ENCODE results near the gene SPACA6.

Gene SPACA6

DNA sequence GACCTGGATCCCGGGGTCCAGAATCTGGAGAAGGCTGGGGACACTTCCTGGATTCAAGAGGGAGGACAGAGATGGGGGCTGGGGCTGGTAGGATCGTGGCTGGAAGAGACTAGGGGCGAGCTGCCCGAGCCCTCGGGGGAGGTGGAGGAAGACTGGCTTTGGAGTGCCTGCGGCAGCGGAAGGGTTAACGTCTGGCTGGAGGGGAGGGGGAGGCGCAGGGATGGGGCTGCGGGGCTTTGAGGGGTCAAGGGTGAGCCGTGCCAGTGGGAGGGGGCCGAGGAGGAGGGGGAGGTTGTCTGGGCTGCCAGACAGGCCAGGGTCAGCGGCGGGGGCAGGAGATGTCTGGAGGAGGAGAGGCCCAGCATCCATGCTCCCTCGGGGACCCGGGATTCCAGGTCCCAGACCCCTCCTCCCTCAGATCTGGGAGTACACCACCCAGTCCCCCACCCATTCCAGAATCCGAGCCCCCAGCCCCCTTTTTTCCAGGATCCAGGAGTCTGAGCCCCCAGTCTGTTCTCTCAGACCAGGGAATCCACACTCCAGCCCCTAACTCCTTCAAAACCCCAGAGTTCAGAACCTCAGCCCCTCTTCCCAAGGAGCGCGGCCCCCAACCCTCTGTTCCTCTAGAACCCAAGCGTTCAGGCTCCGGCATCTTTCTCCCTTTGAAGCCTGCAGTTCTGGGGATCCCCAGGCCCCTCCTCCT lies 3.2 kb upstream of the SPACA6 start:
- no peak for DNase-seq

DNA sequence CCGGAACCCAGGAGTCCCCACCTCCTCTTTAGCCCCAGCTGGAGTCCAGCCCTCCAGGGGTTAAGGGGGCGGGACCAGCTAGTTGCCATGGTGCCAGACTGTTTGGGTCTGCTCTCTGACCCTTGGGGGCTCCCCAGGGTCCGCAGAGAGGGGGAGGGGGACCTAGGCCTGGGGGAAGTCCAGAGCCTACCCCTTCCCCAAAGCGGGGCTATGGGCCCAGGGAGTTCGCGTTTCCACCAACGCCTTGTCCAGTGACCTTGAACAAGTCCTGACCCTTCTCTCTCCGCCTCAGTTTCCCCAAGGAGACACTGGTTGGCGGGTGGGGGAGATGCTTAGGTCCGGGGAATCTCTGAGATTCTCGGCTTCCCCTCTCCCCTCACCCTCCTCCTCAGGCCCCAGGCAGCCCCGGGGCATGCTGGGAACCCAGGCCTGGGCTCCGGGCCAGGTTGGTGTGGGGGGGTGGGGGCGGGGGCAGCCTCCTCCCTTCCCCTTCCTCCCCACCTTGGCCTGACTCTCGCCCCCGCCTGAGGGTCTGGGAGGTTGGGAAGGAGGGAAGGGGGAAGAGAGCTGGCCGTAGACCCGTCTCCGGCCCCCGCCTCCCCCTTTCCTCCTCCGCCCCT lies 2.6 kb upstream of the SPACA6 start:
- DNase-seq = peak; percentile 68

DNA sequence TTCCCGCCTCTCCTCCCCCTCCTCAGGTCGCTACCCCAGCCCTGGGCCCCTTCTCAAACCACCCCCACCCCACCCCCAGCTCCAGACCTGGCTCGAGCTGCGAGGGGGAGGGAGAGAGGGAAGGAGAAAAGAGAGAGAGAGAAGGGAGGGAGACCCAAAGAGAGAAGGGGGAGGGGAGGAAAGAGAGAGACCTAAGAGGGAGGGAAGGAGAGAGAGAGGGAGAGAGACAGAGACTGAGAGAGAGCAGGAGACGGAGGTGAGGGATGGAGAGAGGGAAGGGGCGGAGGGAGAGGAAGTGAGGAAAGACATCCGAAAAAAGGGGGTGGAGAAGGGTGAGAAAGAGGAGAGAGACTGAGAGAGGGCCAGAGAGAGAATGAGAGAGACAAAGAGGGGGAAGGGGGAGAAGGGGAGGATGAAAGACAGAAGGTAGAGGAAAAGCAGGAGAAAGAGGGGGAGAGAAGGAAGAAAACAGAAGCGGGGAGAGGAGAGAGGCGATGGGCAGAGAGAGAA lies 2.0 kb upstream of the SPACA6 start:
- DNase-seq = no peak

DNA sequence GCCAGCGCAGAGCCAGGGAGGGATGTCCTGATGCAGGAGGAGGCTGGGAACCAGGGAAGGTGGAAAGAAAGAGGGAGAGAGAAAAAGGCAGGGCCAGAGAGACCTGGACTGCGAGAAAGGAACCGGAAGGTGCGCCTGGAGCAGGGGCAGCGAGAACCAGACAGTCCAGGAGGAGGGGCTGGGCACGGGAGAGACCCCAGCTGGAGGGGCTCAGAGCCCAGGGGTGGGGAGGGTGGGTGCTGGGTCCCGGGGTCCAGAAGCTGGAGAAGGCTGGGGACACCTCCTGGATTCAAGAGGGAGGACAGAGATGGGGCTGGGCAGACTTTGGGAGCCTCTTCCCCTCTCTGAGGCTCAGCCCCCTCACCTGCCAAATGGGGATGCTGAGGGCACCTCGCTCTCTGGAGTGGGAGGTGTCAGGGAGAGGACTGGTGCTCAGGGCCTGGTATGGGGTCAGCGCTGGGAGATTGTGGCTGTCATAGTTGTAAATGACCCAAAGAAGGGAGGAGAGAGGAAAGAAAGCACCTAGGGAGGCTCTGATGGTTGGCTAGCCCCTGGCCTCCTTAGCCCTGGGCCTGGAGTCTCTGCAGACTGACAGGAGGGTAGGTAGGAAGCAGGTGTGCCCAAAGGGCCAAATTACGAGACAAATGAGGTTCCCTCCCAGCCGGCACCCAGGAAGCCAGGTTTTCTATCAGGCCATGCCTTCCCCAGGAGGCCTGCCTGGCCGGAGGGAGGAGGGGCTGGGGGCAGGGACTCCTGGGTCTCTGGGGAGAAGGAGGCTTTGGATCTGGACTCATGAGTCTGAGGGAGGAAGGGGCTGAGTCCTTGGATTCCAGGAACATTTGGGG lies 1.3 kb upstream of the SPACA6 start:
- DNase-seq = peak; percentile 17

DNA sequence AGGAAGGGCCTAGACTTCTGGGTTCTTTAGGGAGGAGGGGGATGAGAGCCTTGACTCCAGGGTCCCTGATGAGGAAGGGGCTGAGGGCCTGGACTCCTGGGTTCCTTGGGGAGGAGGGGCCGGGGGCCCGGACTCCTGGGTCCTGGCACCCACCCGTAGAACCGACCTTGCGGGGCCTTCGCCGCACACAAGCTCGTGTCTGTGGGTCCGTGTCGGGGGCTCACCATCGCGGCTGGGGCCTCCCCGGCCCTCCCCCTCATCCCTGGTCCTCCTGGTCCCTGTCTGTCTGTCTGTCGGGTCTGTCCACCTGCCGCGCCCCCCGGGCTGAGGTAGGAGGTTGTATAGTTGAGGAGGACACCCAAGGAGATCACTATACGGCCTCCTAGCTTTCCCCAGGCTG lies 662 bp upstream of the SPACA6 start:
- no peak for DNase-seq

DNA sequence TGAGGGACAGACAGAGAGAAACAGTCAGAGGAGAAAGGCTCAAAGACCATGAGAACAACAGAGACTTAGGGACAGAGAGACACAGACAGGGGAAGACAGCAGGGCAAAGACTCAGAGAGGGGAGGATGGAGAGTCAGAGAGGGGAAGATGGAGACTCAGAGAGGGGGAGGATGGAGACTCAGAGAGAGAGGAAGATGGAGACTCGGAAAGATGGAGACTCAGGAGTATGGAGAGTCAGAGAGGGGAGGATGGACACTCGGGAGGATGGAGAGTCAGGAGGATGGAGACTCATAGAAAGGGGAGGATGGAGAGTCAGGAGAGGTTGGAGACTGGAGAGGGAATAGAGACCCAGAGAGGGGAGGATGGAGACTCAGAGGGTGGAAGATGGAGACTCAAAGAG lies 689 bp downstream of the SPACA6 start:
- DNase-seq = no peak

DNA sequence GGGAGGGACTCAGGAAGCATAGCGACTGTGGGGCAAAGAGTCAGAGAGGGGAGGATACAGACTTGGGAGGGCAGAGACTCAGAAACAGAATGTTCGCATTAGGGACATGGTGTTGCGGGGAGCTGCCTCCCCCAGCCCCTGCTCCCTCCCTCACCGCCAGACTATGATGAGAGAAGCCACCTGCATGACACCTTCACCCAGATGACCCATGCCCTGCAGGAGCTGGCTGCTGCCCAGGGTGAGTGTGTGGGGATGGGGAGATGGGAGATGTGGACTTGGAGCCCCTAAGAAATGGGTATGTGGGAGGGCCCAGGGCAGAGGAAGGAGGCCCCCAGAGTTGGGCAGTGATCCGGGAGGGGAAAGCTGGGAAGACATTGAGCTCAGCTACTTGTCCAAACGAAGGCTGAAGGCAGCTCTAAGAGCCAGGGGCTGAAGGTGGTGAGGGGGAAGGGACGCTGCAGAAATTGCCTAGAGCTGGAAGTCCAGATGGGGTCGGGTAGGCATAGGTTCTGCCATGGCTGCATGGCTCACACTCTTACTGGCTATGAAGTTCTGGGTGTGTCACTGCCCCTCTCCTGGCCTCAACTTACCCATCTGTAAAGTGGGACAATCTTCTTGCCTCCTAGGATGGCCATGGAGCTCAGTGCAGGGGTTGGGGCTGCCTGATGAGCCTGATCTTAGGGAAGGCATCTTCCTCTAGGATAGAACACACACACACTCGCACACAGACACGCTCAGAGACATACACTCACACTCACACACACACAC lies 1.4 kb downstream of the SPACA6 start:
- no peak for DNase-seq

DNA sequence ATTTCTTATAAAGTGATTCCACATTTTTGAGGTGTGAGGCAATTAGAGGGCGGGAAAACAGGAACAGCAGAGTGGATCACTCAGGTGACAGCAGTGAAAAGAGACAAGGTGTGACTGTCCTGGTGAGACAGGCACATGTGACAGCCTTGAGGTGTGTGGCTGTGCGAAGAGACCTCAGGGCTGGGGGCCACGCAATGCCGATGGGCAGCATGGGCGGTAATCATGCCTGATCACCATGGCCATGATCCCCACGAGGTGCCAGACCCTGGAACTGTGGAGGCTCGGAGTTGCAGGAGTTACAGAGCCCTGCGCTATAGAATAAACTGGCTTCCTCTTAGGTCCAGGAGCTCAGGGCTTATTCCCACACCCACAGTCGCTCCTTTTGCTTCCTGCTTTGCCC lies 2.0 kb downstream of the SPACA6 start:
- DNase-seq = no peak

DNA sequence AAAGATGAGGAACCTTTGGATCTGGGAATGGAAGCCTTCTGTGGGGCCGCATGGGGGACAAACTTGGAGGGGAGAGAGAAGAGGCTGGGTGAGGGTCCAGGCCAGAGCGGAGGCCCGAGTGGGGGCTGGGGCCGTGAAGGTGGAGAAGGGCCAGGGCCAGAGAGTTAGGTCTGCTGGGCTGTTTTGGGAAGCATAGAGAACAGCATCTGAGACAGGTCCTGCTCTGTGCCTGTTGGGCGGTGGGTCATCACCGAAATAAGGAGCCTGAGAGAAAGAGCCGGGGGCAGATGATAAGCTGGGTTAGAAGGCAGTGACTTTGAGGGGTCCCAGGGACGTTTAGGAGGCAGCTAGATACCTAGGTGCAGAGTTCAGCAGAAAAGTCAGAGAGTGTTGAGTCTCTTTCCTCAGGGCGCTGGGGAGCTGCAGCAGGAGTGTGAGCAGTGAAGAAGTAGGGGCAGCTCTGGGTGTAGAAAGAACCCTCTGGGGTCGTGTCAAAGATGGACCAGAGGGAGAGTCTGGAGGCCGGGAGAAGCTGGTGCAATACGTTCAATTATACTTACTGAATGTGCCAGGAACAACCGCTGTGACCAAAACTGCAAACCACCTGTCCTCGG lies 2.7 kb downstream of the SPACA6 start:
- DNase-seq = no peak

DNA sequence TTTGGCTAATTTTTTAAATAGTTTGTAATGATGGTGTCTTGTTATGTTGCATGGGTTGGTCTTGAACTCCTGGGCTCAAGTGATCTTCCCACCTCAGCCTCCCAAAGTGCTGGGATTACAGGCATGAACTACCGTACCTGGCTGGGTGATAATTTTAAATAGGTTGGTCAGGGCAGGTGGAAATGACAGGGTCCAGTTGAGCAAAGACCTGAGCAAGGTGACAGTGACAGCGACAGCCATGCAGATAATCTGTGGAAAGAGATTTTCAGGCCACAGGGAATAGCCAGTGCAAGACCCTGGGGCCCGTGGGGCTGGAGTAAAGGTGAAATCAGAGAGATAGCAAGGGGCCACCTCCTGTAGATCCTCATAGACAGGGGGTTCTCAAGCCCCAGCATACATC lies 3.5 kb downstream of the SPACA6 start:
- no peak for DNase-seq

DNA sequence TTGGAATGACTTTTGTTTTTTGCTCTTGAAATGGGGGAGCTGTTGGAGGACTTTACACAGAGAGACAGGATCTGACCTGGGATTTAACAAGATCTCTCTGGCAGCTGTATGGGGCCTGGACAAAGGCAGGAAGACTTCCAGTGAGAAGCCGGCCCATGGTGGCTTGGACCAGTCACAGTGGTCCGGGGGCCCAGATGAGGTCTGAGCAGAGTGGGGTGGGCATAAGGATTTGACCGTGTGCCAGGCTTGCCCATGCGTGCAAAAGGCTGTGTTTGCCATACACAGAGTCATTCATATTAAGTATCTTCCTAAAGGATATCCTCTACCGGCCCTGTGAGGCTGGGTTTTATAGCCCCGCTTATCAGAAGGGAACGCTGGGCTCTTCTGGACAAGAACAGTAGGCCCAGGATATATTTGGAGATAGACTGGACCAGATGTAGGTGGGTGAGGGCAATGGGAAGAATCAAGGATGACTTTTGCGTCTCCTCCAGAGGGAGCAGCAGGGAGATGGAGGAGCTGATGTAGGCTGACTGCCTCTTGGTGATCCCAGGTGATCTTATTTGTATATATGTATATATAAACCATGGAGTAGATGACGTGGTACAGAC lies 4.1 kb downstream of the SPACA6 start:
- no peak for DNase-seq

DNA sequence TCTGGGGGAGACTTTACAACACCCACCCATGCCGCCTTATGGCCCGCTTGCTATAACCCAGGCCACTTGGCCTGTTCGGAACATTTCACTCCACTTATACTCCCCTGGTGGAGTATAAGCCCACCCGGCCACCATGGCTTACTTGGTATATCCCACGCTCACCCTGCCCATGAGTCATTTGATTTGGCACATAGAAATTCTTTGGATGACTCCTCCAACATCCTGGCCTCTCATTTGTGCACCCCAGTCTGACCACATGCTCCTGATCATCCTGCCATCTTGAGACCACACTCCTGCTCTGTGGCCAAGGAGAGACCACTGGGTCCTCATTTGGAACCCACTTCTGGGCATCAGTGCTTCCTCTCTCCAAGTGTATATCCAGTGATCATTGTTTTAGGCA lies 5.2 kb downstream of the SPACA6 start:
- no peak for DNase-seq

DNA sequence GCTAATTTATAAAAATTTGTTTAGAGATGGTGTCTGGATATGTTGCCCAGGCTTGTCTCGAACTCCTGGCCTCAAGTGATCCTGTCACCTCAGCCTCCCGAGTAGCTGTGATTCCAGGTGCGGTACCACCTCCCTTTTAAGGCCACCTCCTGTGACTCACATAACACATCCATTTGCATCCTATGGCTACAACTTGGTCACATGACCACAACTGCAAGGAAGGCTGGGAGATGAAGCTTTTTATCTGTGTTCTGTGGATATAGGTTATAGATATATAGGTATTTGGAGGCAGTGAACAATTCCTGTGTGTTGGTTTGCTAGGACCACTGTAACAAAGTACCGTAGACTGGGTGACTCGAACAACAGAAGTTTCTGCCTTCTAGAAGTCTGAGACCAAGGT lies 6.0 kb downstream of the SPACA6 start:
- no peak for DNase-seq

DNA sequence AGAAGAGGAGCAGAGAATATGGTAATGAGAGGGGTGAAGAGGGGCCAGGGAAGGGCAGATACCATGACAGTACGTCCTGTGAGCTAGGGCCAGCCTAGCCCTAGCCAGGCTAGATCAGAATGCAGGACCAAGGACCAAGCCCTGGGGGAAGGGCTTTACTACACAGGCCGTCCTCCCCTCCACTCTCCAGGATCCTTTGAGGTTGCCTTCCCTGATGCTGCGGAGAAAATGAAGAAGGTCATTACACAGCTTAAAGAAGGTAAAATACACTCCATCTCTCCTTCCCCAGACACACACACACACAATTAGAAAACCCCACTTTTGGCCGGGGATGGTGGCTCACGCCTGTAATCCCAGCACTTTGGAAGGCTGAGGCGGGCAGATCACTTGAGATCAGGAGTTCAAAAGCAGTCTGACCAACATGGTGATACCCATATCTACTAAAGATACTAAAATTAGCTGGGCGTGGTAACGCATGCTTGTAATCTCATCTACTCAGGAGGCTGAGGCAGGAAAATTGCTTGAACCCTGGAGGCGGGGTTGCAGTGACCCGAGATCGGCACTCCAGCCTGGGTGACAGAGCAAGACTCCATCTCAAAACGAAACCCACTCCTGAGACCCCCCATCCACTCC lies 8.5 kb downstream of the SPACA6 start:
- DNase-seq = no peak

DNA sequence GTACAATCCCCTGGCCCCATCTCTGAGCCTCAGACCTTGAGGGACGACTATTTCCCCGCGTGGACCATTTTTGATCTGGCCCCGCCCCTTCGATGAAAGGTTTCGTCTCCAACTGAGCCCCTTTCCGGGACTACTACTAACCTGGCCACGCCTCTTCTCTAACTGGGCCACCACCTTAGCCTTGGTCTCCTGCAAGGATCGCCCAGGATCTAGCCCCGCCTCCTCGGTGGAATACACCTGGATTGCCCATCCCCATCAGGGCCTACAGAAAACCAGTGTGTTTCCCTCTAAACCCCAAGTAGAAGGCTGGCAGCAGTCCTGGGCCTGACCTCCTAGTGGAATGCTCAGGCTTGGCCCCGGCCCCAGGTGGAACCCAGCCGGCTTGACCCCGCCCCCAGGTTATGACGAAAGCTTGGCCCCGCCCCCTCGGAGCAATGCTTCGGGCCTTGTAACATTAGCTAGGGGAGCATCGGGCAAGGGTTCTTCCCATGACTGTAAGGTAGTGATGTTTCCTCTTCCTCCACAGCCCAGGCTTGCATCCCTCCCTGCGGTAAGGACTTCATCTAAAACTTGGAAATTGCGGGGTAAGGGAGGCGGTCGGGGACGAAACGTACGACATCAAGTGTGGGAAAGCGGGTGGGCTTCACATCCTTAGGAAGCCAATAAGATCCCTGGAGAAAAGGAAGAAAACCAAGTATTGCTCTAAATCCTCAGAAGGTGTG lies 9.1 kb downstream of the SPACA6 start:
- peak; percentile 41 for DNase-seq

DNA sequence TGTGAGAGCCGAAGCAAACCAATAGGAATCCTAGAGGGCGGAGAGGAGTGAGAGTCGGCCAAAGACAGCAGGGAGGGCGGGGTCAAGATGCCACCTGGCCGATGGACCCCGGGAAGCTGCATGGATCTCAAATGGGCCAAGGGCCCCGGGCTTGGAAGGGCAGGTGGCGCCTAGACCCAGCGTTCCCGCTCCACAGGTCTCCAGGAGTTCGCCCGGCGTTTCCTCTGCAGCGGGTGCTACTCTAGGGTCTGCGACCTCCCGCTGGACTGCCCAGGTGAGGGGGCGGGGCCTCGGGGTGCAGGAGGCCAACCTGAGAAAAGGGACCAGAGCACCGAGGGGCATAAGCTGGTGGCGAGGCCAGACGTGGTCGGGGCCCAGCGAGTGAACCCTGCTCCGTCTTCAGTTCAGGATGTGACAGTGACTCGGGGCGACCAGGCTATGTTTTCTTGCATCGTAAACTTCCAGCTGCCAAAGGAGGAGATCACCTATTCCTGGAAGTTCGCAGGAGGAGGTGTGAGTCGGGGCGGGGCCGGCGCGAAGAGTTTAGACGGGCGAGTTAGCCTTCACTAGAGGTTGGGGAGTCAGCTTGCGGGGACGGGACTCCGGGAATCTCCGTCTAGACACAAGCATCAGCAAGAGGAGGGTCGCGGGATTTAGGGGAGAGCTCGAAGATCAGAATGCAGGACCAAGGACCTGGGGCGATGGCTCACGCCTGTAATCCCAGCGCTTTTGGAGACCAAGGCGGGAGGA lies 9.9 kb downstream of the SPACA6 start:
- DNase-seq = no peak

DNA sequence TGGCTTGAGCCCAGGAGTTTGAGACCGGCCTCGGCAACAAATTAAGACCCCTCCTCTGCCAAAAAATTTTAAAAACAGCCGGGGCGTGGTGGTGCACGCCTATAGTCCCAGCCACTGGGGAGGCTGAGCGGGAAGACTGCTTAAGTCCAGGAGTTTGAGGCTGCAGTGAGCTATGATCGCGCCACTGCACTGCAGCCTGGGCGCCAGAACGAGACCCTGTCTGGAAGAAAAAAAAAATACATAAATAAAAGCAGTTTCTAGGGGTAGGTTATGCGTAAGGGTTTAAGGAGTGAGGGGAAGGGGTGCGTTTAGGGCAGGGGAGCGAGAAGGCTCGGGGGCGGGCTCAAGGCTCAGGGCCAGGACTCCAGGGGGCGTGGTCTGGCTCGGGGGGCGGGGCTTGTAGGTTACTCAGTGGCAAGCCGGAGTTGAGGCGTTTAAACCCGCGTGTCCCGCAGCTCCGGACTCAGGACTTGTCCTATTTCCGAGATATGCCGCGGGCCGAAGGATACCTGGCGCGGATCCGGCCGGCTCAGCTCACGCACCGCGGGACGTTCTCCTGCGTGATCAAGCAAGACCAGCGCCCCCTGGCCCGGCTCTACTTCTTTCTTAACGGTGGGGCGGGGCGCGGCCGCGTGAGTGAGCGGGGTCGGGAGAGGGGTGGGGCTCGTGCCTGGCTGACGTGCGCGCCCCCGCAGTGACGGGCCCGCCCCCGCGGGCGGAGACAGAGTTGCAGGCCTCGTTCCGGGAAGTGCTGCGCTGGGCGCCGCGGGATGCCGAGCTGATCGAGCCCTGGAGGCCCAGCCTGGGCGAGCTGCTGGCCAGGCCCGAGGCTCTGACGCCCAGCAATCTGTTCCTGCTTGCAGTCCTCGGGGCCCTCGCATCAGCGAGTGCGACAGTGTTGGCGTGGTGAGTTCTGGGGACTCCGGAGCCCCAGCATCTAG lies 10.7 kb downstream of the SPACA6 start:
- peak; percentile 91 for DNase-seq

DNA sequence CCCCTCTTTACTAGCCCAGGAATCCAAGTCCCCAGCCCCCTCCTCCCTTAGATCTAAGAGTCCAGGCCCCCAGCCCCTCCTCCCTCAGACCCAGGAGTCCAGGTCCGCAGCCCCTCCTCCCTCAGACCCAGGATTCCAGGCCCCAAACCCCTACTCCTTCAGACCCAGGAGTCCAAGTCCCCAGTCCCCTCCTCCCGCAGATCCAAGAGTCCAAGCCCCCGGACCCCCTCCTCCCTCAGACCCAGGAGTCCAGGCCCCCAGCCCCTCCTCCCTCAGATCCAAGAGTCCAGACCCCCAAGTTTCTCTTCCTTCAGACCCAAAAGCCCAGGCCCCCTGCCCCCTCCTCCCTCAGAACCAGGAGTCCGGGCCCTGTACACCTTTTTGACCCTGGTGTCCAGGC lies 11.5 kb downstream of the SPACA6 start:
- DNase-seq = no peak

DNA sequence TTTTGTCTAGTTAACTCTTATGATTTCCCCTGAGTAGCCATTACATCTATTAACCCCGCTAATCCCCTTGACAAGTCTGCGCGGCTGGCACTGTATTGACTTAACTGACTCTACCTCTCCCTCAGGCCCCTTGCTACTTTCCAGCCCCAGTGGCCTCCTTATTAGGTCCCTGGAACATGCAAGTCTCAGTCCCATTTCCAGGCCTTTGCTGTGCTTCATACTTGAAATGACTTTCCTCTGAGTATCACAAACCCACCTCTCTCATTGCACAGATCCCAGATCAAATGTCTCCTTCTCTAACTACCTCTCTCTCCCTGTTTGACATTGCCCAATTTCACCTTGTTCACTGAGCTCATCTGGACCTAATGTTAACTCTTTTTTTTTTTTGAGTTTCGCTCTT lies 13.2 kb downstream of the SPACA6 start:
- no peak for DNase-seq

Measured in RPMI8226 (cell line).